Keratinocyte (primary cell): ENCODE results near the gene CRABP1. TPM values are rescaled to one million over a fixed set of nuclear protein-coding genes. Genes with fewer than 3 reads are reported as not detected.

Source experiments
- DNase-seq: peaks from one replicate; pipeline ENCODE4 v3.0.0-alpha.2; 2011; ENCODE audit warnings: low read depth, missing footprints, low spot score
- FAIRE-seq: peaks from 2 replicates; lab custom pipeline; 2011; peaks lifted over from hg19 to GRCh38; lab: Jason Lieb, UNC
- H2AFZ ChIP-seq: 2 replicates; pipeline ENCODE4 v1.6.0; 2012; ENCODE audit warnings: low read length, control low read depth, inconsistent platforms; ENCODE audit not compliant: control insufficient read depth
- H3K27ac ChIP-seq: 2 replicates; pipeline ENCODE4 v1.5.1; 2011; ENCODE audit warnings: low read length; ENCODE audit not compliant: control insufficient read depth, insufficient read depth
- H3K27me3 ChIP-seq: 3 replicates; pipeline ENCODE4 v1.6.0; 2011; ENCODE audit warnings: low read length; ENCODE audit not compliant: control insufficient read depth, insufficient read depth; ENCODE audit errors: extremely low read depth
- H3K36me3 ChIP-seq, 2 experiments: 2 replicates in 1 of 2; 3 replicates in 1 of 2; pipeline ENCODE4 v1.5.1; 2011; ENCODE audit warnings: low read length in 2 of 2, mild to moderate bottlenecking in 1 of 2; ENCODE audit not compliant: control insufficient read depth in 2 of 2, insufficient read depth in 2 of 2; ENCODE audit errors: extremely low read depth in 1 of 2
- H3K4me1 ChIP-seq: 3 replicates; pipeline ENCODE4 v1.5.1; 2011; ENCODE audit warnings: low read length; ENCODE audit not compliant: control insufficient read depth, insufficient read depth; ENCODE audit errors: extremely low read depth
- H3K4me2 ChIP-seq: 3 replicates; pipeline ENCODE4 v1.6.0; 2011; ENCODE audit warnings: low read depth, low read length; ENCODE audit not compliant: control insufficient read depth, insufficient read depth; ENCODE audit errors: extremely low read depth
- H3K4me3 ChIP-seq, 3 experiments: fragments of 200-600 bp in 1 of 3; sonication (generic) in 1 of 3; 2 replicates in 2 of 3; 3 replicates in 1 of 3; pipeline ENCODE4 v1.5.1; 2011 to 2016; ENCODE audit warnings: low read length in 3 of 3, mild to moderate bottlenecking in 3 of 3, control low read depth in 2 of 3, inconsistent platforms in 1 of 3, low read depth in 1 of 3, mixed read lengths in 1 of 3, mixed run types in 1 of 3, moderate library complexity in 1 of 3; ENCODE audit not compliant: control insufficient read depth in 2 of 3, insufficient read depth in 2 of 3; ENCODE audit errors: extremely low read depth in 1 of 3
- H3K79me2 ChIP-seq: 2 replicates; pipeline ENCODE4 v1.6.0; 2012; ENCODE audit warnings: low read length; ENCODE audit not compliant: control insufficient read depth, insufficient read depth
- H3K9ac ChIP-seq: 3 replicates; pipeline ENCODE4 v1.6.0; 2011; ENCODE audit warnings: low read length; ENCODE audit not compliant: control insufficient read depth, insufficient read depth; ENCODE audit errors: extremely low read depth
- H3K9me1 ChIP-seq: 3 replicates; pipeline ENCODE4 v1.6.0; 2011; ENCODE audit warnings: low read length; ENCODE audit not compliant: control insufficient read depth, insufficient read depth; ENCODE audit errors: extremely low read depth
- H3K9me3 ChIP-seq: 2 replicates; pipeline ENCODE4 v1.5.1; 2012; ENCODE audit warnings: low read depth, low read length; ENCODE audit not compliant: control insufficient read depth
- H4K20me1 ChIP-seq: 3 replicates; pipeline ENCODE4 v1.6.0; 2011; ENCODE audit warnings: low read length; ENCODE audit not compliant: control insufficient read depth, insufficient read depth; ENCODE audit errors: extremely low read depth
- CTCF ChIP-seq, 3 experiments: IDR thresholded peaks in 1 of 3; conservative IDR thresholded peaks in 1 of 3; optimal IDR thresholded peaks in 1 of 3; 2 replicates in 2 of 3; 3 replicates in 1 of 3; pipeline versions ENCODE3 to v1.5.1; 2011; ENCODE audit warnings: low read length in 3 of 3, mild to moderate bottlenecking in 3 of 3, moderate library complexity in 2 of 3, control low read depth in 1 of 3, inconsistent platforms in 1 of 3; ENCODE audit not compliant: insufficient read depth in 2 of 3; ENCODE audit errors: extremely low read depth in 1 of 3
- EZH2 ChIP-seq: IDR thresholded peaks from one replicate; pipeline ENCODE4 v1.6.1; 2012; ENCODE audit warnings: inconsistent platforms, mild to moderate bottlenecking, low read length, moderate library complexity
- dilution Hi-C: fragments of 300-500 bp; cut with MboI; formaldehyde crosslinking; loops from one replicate; pipeline ENCODE4 v1.7.0; 2020; ENCODE audit warnings: low sequenced_read_pairs; ENCODE audit not compliant: extremely low pct_ligation_motif_present
- polyA plus RNA-seq, 5 experiments: library from polyadenylated mRNA; depleted of rRNA in 3 of 5; stranded (reverse) in 3 of 5; stranded (forward) in 1 of 5; unstranded in 1 of 5; fragments of >200 nt; gene quantifications; 1 replicate in 1 of 5; 2 replicates in 3 of 5; 3 replicates in 1 of 5; pipeline versions ENCODE4 v1.2.1 to v1.2.3, GENCODE V29; 2011 to 2012; ENCODE audit warnings: missing spikeins in 2 of 5, low read depth in 1 of 5, low replicate concordance in 1 of 5

Gene CRABP1
- polyA plus RNA-seq, 1 donor (not counting 4 experiments of a cell fraction or from before 2014, with no cell fraction given), result not detected

- dilution Hi-C loops, result no loop called here
- Histone ChIP-seq H3K36me3 (no peaks in the 10 kb centered on the region), H2AFZ (no peak overlapping the region), H3K4me1 (no peaks in the 10 kb centered on the region), H3K9me3 (no peaks in the 10 kb centered on the region), H3K9me1 (no peaks in the 10 kb centered on the region), H3K27ac (no peak overlapping the region), H3K27me3 (peaks cover 37% of the 10 kb centered on the region), H4K20me1 (no peaks in the 10 kb centered on the region), H3K4me2 (no peak overlapping the region), H3K79me2 (no peaks in the 10 kb centered on the region), H3K4me3 (no peak overlapping the region), H3K9ac (no peak overlapping the region)
- TF ChIP-seq CTCF (optimal IDR thresholded peaks at IDR 0.05 in 1 of 3, IDR thresholded peaks at IDR 0.05 in 1 of 3, conservative IDR thresholded peaks at IDR 0.05 in 1 of 3; ENCODE audit: extremely low read depth in 1 of 3, insufficient read depth in 2 of 3, low read length in 3 of 3) (no peak), EZH2 (no peak)
- DNase-seq (no peak), FAIRE-seq (no peak)
Measured at GRCh38 chr15:78389322-78389721, 49.2 kb downstream of the CRABP1 start.

- Histone ChIP-seq H3K4me2 (no peak overlapping the region), H3K4me1 (no peaks in the 10 kb centered on the region), H3K9ac (no peak overlapping the region), H3K4me3 (no peak overlapping the region), H4K20me1 (no peaks in the 10 kb centered on the region), H3K9me3 (no peaks in the 10 kb centered on the region), H3K27ac (no peak overlapping the region), H3K9me1 (no peaks in the 10 kb centered on the region), H3K79me2 (no peaks in the 10 kb centered on the region), H3K36me3 (no peaks in the 10 kb centered on the region), H3K27me3 (peaks cover 33% of the 10 kb centered on the region), H2AFZ (no peak overlapping the region)
- TF ChIP-seq EZH2 (no peak), CTCF (optimal IDR thresholded peaks at IDR 0.05 in 1 of 3, IDR thresholded peaks at IDR 0.05 in 1 of 3, conservative IDR thresholded peaks at IDR 0.05 in 1 of 3; ENCODE audit: extremely low read depth in 1 of 3, insufficient read depth in 2 of 3, low read length in 3 of 3) (no peak)
- DNase-seq (no peak), FAIRE-seq (no peak)
- dilution Hi-C loops, result no loop called here
Measured at GRCh38 chr15:78389738-78390137, 49.6 kb downstream of the CRABP1 start.
